IPS-18a (cell line): Measurements from ENCODE around the gene MICOS13.

Experiments used
- H3K27ac ChIP-seq: one replicate; pipeline ENCODE4 v1.5.1; 2013; ENCODE audit warnings: low read length
- H3K27me3 ChIP-seq: one replicate; pipeline ENCODE4 v1.6.1; 2013; ENCODE audit warnings: mild to moderate bottlenecking, low read length; ENCODE audit not compliant: control insufficient read depth, insufficient read depth
- H3K36me3 ChIP-seq: one replicate; pipeline ENCODE4 v1.6.1; 2013; ENCODE audit warnings: low read depth, low read length; ENCODE audit not compliant: control insufficient read depth
- H3K4me1 ChIP-seq: one replicate; pipeline ENCODE4 v1.6.1; 2013; ENCODE audit warnings: low read depth, low read length; ENCODE audit not compliant: control insufficient read depth
- H3K4me3 ChIP-seq: one replicate; pipeline ENCODE4 v1.5.1; 2013; ENCODE audit warnings: low read length
- H3K9ac ChIP-seq: one replicate; pipeline ENCODE4 v1.6.1; 2013; ENCODE audit warnings: mild to moderate bottlenecking, low read length, moderate library complexity
- H3K9me3 ChIP-seq: one replicate; pipeline ENCODE4 v1.6.1; 2013; ENCODE audit warnings: low read depth, low read length; ENCODE audit not compliant: control insufficient read depth

Gene MICOS13

GRCh38 chr19:5667751-5668271 is 12.5 kb downstream of the MICOS13 start:
- Histone ChIP-seq H3K9me3 (no peaks in the 10 kb centered on the region), H3K27me3 (no peaks in the 10 kb centered on the region), H3K36me3 (peaks cover 67% of the 10 kb centered on the region), H3K27ac (no peak overlapping the region), H3K4me1 (no peaks in the 10 kb centered on the region), H3K4me3 (no peak overlapping the region), H3K9ac (no peak overlapping the region)

DNA sequence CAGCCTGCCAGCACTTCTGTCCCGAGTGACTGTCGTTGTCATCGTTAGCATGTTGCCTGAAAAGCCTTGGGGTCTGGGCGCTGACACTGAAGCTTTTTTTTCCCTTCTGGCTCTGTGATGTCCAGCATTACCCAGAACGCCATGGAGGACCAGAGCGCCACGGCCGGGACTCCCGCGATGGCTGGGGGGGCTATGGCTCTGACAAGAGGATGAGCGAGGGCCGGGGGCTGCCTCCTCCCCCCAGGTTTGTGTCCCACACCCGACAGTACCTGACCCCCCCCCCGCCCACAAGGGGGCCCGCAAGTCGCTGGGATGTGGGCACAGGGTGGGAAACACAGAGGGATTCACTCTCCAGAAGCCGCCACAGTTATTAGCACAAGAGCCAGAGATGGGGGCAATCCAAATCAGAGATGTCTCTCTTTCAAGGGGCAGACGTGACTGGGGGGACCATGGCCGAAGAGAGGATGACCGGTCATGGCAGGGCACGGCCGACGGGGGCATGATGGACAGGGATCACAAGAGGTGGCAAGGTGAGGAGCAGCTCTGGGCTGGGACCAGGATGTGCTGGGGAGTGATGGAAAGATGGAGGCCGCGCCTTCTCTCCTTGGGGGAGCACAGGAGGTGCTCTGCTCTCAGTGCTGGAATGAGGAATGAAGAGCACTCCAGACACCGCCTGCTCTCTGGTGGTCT is 13.2 kb downstream of the MICOS13 start:
- no peaks in the 10 kb centered on the region for H3K9me3 ChIP-seq
- H3K4me3 ChIP-seq, result no peak overlapping the region
- H3K27me3 ChIP-seq, result no peaks in the 10 kb centered on the region
- H3K36me3 ChIP-seq, result peaks cover 70% of the 10 kb centered on the region
- H3K9ac ChIP-seq, result no peak overlapping the region
- no peak overlapping the region for H3K27ac ChIP-seq
- H3K4me1 ChIP-seq, result no peaks in the 10 kb centered on the region

DNA sequence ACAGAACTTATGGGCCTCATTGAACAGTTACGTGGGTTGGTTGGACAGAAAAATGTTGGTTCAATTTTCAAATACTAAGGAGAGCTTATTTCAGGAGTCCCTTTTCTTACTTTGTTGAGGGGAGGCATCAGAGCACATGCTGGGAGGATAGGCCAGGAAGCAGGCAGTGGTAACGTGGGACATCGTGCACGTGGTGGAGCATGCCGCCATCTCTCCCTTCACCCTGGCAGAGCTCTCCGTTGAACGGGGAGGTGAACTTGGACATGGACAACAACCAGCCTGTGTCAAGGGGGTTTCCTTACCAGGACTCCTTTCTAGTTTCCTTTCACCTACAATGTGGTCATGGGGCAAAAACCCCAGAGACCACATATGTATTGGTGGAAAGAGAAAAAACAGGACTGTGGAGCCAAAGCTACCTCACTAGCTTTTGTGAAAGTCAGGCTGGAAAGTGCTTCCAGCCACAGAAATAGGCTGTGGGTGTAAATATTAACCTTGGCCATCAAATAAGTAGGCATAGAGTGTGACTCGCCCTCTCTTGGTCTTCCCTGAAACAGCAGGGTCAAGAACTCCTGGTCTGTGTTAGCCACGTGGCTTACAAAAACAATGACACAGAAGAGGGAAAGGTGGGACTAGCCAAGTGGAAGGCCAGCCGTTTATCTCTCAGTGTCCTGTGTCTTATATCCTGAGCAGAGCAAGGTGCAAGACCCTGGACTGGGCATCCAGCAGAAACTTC is 14.4 kb downstream of the MICOS13 start:
- Histone ChIP-seq H3K4me1 (no peaks in the 10 kb centered on the region), H3K27ac (no peak overlapping the region), H3K36me3 (peaks cover 81% of the 10 kb centered on the region), H3K4me3 (no peak overlapping the region), H3K27me3 (no peaks in the 10 kb centered on the region), H3K9ac (no peak overlapping the region), H3K9me3 (no peaks in the 10 kb centered on the region)

DNA sequence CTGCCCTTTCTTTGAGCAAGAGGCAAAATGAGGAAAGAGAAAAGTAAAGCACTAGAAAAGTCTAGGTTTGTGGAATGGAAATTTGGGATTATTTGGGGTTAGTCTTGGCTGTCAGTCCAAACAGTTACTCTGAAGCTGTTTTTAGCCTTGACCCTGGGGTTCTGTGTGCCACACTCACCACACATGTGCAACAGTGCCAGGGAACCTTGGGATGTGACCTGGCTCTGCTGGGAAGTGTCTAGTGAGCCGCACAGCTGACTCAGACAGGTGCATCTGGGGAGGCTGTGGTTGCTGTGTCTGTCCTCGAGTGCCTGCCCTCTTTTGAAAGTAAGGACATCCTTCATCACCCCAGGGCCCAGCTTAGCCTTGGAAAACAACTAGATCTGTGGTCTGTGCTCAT is 15.8 kb downstream of the MICOS13 start:
- Histone ChIP-seq H3K36me3 (peaks cover 87% of the 10 kb centered on the region), H3K27ac (no peak overlapping the region), H3K4me1 (no peaks in the 10 kb centered on the region), H3K9ac (no peak overlapping the region), H3K27me3 (no peaks in the 10 kb centered on the region), H3K4me3 (no peak overlapping the region), H3K9me3 (no peaks in the 10 kb centered on the region)

- Histone ChIP-seq H3K27ac (no peak overlapping the region), H3K9ac (no peak overlapping the region), H3K36me3 (peaks cover 85% of the 10 kb centered on the region)
Observed at GRCh38 chr19:5663904-5664303, 16.4 kb downstream of the MICOS13 start.

GRCh38 chr19:5661483-5661882 is 18.8 kb downstream of the MICOS13 start:
- H3K9ac ChIP-seq, result no peak overlapping the region
- no peak overlapping the region for H3K27ac ChIP-seq
- no peaks in the 10 kb centered on the region for H3K4me1 ChIP-seq
- no peak overlapping the region for H3K4me3 ChIP-seq
- peaks cover 83% of the 10 kb centered on the region for H3K36me3 ChIP-seq
- H3K27me3 ChIP-seq, result no peaks in the 10 kb centered on the region
- H3K9me3 ChIP-seq, result no peaks in the 10 kb centered on the region

More at GRCh38 chr19:5663904-5664303, 16.4 kb downstream of the MICOS13 start:
- H3K4me1 ChIP-seq, result no peaks in the 10 kb centered on the region
- no peak overlapping the region for H3K4me3 ChIP-seq
- no peaks in the 10 kb centered on the region for H3K27me3 ChIP-seq
- H3K9me3 ChIP-seq, result no peaks in the 10 kb centered on the region

DNA sequence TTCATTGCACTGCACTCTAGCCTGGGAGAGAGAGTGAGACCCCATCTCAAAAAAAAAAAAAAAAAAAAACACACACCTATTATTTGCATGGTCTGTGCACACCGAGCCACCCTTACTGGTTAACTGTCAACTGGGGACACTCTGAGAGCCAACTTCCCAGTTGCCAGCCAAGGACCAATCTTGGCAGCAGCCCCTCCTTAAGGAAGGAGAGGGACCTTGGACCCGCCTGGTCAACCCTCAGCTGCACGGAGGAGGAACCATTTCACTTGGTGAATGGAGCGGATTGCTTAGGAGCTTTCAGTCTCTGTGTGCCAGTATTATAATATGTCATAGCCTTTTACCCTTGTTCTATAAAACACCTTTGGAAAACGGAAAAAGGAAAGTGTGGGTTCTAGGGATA is 24.9 kb downstream of the MICOS13 start:
- Histone ChIP-seq H3K27me3 (no peaks in the 10 kb centered on the region), H3K27ac (no peak overlapping the region), H3K4me3 (no peak overlapping the region), H3K9me3 (no peaks in the 10 kb centered on the region), H3K4me1 (no peaks in the 10 kb centered on the region), H3K9ac (no peak overlapping the region), H3K36me3 (peaks cover 86% of the 10 kb centered on the region)

DNA sequence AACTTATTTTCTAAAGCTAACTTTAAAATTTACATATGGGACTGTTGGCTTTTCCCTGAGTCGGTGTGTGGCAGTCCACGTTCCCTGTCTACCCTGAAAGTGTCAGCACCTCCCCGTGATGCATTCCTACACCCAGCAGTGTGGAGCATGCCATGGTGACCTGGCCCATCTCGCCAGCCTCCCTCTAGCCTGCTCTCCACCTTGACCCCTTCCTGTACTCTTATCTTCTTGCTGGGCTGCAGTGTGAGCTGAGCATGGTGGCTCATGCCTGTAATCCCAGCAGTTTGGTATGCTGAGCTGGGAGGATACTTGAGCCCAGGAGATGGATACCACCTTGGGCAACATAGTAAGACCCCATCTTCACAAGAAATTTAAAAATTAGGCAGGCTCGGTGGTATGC is 25.4 kb downstream of the MICOS13 start:
- Histone ChIP-seq H3K4me1 (no peaks in the 10 kb centered on the region), H3K36me3 (peaks cover 86% of the 10 kb centered on the region), H3K27me3 (no peaks in the 10 kb centered on the region), H3K9me3 (no peaks in the 10 kb centered on the region), H3K9ac (no peak overlapping the region), H3K27ac (no peak overlapping the region), H3K4me3 (no peak overlapping the region)

GRCh38 chr19:5652261-5652660 is 28.1 kb downstream of the MICOS13 start:
- no peaks in the 10 kb centered on the region for H3K4me1 ChIP-seq
- H3K9ac ChIP-seq, result no peak overlapping the region
- peaks cover 86% of the 10 kb centered on the region for H3K36me3 ChIP-seq
- H3K27ac ChIP-seq, result no peak overlapping the region
- H3K4me3 ChIP-seq, result no peak overlapping the region
- H3K9me3 ChIP-seq, result no peaks in the 10 kb centered on the region
- H3K27me3 ChIP-seq, result no peaks in the 10 kb centered on the region

- Histone ChIP-seq H3K4me3 (no peak overlapping the region), H3K9me3 (no peaks in the 10 kb centered on the region), H3K36me3 (peaks cover 89% of the 10 kb centered on the region), H3K27ac (no peak overlapping the region), H3K4me1 (no peaks in the 10 kb centered on the region), H3K9ac (no peak overlapping the region), H3K27me3 (no peaks in the 10 kb centered on the region)
Observed at GRCh38 chr19:5651361-5651760, 29.0 kb downstream of the MICOS13 start.

DNA sequence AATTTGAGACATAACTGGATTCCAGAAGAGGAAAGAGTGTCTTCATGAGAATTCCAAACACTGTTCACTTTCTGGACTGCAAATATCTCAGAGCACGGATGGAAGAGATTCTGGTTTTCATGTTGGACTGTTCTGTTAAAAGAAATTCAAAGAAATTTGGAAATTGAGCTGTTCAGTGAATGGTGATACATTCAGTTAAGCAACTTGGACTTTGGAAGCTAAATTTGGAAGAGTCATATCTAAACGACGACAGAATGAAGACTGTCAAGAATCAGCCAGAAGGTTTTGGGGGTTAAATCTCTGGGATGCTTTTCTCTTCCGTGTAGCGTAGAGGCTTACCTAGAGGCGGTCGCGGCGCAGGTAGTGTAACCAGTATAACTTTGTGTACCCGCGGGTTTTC is 31.9 kb downstream of the MICOS13 start:
- Histone ChIP-seq H3K4me3 (no peak overlapping the region), H3K9ac (no peak overlapping the region), H3K36me3 (peaks cover 92% of the 10 kb centered on the region), H3K27ac (no peak overlapping the region), H3K27me3 (no peaks in the 10 kb centered on the region), H3K9me3 (no peaks in the 10 kb centered on the region), H3K4me1 (no peaks in the 10 kb centered on the region)

DNA sequence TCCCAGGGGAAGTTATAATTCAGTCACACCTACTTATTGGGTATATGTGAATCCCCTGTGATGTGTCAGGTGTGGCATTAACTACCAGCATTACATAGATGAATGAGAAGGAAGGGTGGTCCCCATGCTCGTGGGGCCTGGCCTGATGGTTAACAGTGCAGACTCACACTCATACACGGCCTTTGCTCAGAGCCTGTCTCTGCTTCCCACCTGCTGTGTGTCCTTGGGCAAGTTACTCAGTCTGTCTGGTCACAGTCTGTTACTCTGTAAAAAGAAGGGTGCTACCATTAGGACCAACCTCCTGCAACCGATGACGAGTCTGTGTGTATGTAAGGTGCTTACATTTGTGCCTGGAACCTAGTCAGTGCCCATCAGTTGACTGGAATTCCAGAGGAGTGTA is 33.6 kb downstream of the MICOS13 start:
- H3K27me3 ChIP-seq, result no peaks in the 10 kb centered on the region
- H3K9me3 ChIP-seq, result no peaks in the 10 kb centered on the region
- H3K9ac ChIP-seq, result no peak overlapping the region
- H3K4me1 ChIP-seq, result no peaks in the 10 kb centered on the region
- peaks cover 91% of the 10 kb centered on the region for H3K36me3 ChIP-seq
- H3K4me3 ChIP-seq, result no peak overlapping the region
- no peak overlapping the region for H3K27ac ChIP-seq
